Measurements from ENCODE around the gene DPPA2.

Gene DPPA2

GRCh38 chr3:109325657-109326056, 9.3 kb upstream of the DPPA2 start:
- DNase-seq (ENCODE audit: low read depth in 2 of 2), result no peak

- DNase-seq (ENCODE audit: low read depth in 2 of 2), result no peak
These were observed 8.8 kb upstream of the DPPA2 start for GRCh38 chr3:109325109-109325508.

GRCh38 chr3:109313061-109313460, 3.3 kb downstream of the DPPA2 start:
- no peak for DNase-seq (ENCODE audit: low read depth in 2 of 2)

GRCh38 chr3:109297496-109297895, 18.8 kb downstream of the DPPA2 start:
- DNase-seq (ENCODE audit: low read depth in 2 of 2), result no peak

- DNase-seq (ENCODE audit: low read depth in 2 of 2), result no peak
These were observed 32.2 kb downstream of the DPPA2 start for GRCh38 chr3:109284071-109284470.

- DNase-seq (ENCODE audit: low read depth in 2 of 2), result no peak
These were observed 37.8 kb downstream of the DPPA2 start for GRCh38 chr3:109278546-109278945.

GRCh38 chr3:109278141-109278540, 38.2 kb downstream of the DPPA2 start:
- no peak for DNase-seq (ENCODE audit: low read depth in 2 of 2)

- DNase-seq (ENCODE audit: low read depth in 2 of 2), result no peak
These were observed 40.5 kb downstream of the DPPA2 start for GRCh38 chr3:109275702-109276293.

GRCh38 chr3:109270779-109271178, 45.5 kb downstream of the DPPA2 start:
- no peak for DNase-seq (ENCODE audit: low read depth in 2 of 2)

- no peak for DNase-seq (ENCODE audit: low read depth in 2 of 2)
These were observed 46.6 kb downstream of the DPPA2 start for GRCh38 chr3:109269577-109270275.

GRCh38 chr3:109268181-109268580, 48.1 kb downstream of the DPPA2 start:
- DNase-seq (ENCODE audit: low read depth in 2 of 2), result no peak

GRCh38 chr3:109265295-109265694, 51.0 kb downstream of the DPPA2 start:
- DNase-seq (ENCODE audit: low read depth in 2 of 2), result no peak

- DNase-seq (ENCODE audit: low read depth in 2 of 2), result no peak
These were observed 59.0 kb downstream of the DPPA2 start for GRCh38 chr3:109257269-109257668.

GRCh38 chr3:109254770-109255169, 61.5 kb downstream of the DPPA2 start:
- DNase-seq (ENCODE audit: low read depth in 2 of 2), result no peak

GRCh38 chr3:109252641-109253040, 63.7 kb downstream of the DPPA2 start:
- no peak for DNase-seq (ENCODE audit: low read depth in 2 of 2)

Measured in stimulated activated CD8-positive, alpha-beta memory T cell treated with anti-CD3 and anti-CD28 coated beads, Interleukin-15, amount 100 ng/mL, for 4 hours (primary cell).